H1 (cell line): ENCODE measurements around the gene KRT6C. TPM values are rescaled to one million over a fixed set of nuclear protein-coding genes. Genes with fewer than 3 reads are reported as not detected.

Experiments
- CTCF ChIA-PET: fragments of 300-600 bp; sonication (Branson Sonifier 250); formaldehyde crosslinking; loops from one replicate; lab custom pipeline; 2021; ENCODE audit not compliant: partially characterized antibody; lab: Charles Lee
- POLR2A ChIA-PET: fragments of 300-600 bp; sonication (Branson Sonifier 250); formaldehyde crosslinking; loops from one replicate; lab custom pipeline; 2021; ENCODE audit warnings: inconsistent platforms; ENCODE audit not compliant: partially characterized antibody; lab: Charles Lee
- DNase-seq, 2 experiments: peaks; one replicate each; pipeline versions ENCODE4 v3.0.0 to v3.0.0-alpha.2; 2010 to 2022; ENCODE audit warnings: low spot score in 2 of 2, low read depth in 1 of 2, mixed read lengths in 1 of 2
- FAIRE-seq: peaks from 2 replicates; lab custom pipeline; 2011; peaks lifted over from hg19 to GRCh38; lab: Jason Lieb, UNC
- H2AFZ ChIP-seq: 2 replicates; pipeline ENCODE4 v1.8.1; 2012; ENCODE audit warnings: low read length, inconsistent platforms
- H2AK5ac ChIP-seq: 2 replicates; pipeline ENCODE4 v1.6.1; 2013; ENCODE audit warnings: low read depth, low read length
- H2BK120ac ChIP-seq: replicated peaks from 2 replicates; pipeline ENCODE3; 2013; ENCODE audit warnings: low read depth, low read length, inconsistent platforms
- H2BK12ac ChIP-seq: 2 replicates; pipeline ENCODE4 v1.6.1; 2013; ENCODE audit warnings: low read depth, low read length
- H2BK15ac ChIP-seq: 2 replicates; pipeline ENCODE4 v1.6.1; 2013; ENCODE audit warnings: low read length
- H2BK20ac ChIP-seq: 2 replicates; pipeline ENCODE4 v1.6.1; 2013; ENCODE audit warnings: low read length
- H2BK5ac ChIP-seq: 2 replicates; pipeline ENCODE4 v1.6.1; 2013; ENCODE audit warnings: low read depth, low read length
- H3K14ac ChIP-seq: 2 replicates; pipeline ENCODE4 v1.6.1; 2013; ENCODE audit warnings: inconsistent platforms; ENCODE audit not compliant: insufficient read length
- H3K18ac ChIP-seq: 2 replicates; pipeline ENCODE4 v1.6.1; 2013; ENCODE audit warnings: low read length; ENCODE audit errors: extremely low read depth
- H3K23ac ChIP-seq: 2 replicates; pipeline ENCODE4 v1.6.1; 2013; ENCODE audit warnings: inconsistent platforms; ENCODE audit not compliant: insufficient read length
- H3K23me2 ChIP-seq: 2 replicates; pipeline ENCODE4 v1.6.1; 2013; ENCODE audit warnings: low read depth, low read length
- H3K27ac ChIP-seq: 2 replicates; pipeline ENCODE4 v1.6.1; 2011; ENCODE audit warnings: low read depth, low read length, inconsistent platforms
- H3K27me3 ChIP-seq, 4 experiments: replicated peaks in 1 of 4; 1 replicate in 1 of 4; 2 replicates in 3 of 4; pipeline versions ENCODE4 v1.6.1 to v1.8.1; 2011 to 2013; ENCODE audit warnings: low read length in 3 of 4, mild to moderate bottlenecking in 3 of 4, inconsistent platforms in 2 of 4, mixed read lengths in 2 of 4, moderate library complexity in 1 of 4; ENCODE audit not compliant: control insufficient read depth in 3 of 4, insufficient read depth in 3 of 4; ENCODE audit errors: extremely low read depth in 1 of 4
- H3K36me3 ChIP-seq, 4 experiments: 2 replicates each; pipeline versions ENCODE4 v1.6.1 to v1.8.1; 2011 to 2013; ENCODE audit warnings: mild to moderate bottlenecking in 4 of 4, low read length in 3 of 4, moderate library complexity in 2 of 4, control low read depth in 1 of 4, inconsistent platforms in 1 of 4; ENCODE audit not compliant: insufficient read depth in 4 of 4, control insufficient read depth in 2 of 4
- H3K4ac ChIP-seq: replicated peaks from 2 replicates; pipeline ENCODE3; 2013; ENCODE audit warnings: low read length, low read depth, mixed read lengths, inconsistent platforms; ENCODE audit not compliant: insufficient read length
- H3K4me1 ChIP-seq, 4 experiments: replicated peaks in 1 of 4; 1 replicate in 1 of 4; 2 replicates in 3 of 4; pipeline versions ENCODE4 v1.6.1 to v1.8.1; 2011 to 2013; ENCODE audit warnings: low read length in 3 of 4, inconsistent platforms in 2 of 4, mixed read lengths in 1 of 4; ENCODE audit not compliant: insufficient read depth in 4 of 4, control insufficient read depth in 3 of 4
- H3K4me2 ChIP-seq, 2 experiments: 2 replicates each; pipeline versions ENCODE4 v1.6.1 to v1.8.1; 2011 to 2013; ENCODE audit warnings: low read depth in 2 of 2, low read length in 2 of 2, control low read depth in 1 of 2, inconsistent platforms in 1 of 2, mild to moderate bottlenecking in 1 of 2; ENCODE audit not compliant: insufficient read depth in 1 of 2
- H3K4me3 ChIP-seq, 4 experiments: fragments of 200-600, 300-600 bp in 1 of 4; sonication (generic), shearing (Covaris generic), sonication (Bioruptor Twin) in 1 of 4; 2 replicates each; pipeline versions ENCODE4 v1.5.1 to v1.8.1; 2011 to 2016; ENCODE audit warnings: low read length in 4 of 4, low read depth in 3 of 4, control low read depth in 2 of 4, inconsistent platforms in 2 of 4, mild to moderate bottlenecking in 2 of 4, mixed read lengths in 1 of 4, moderate library complexity in 1 of 4; ENCODE audit not compliant: insufficient read depth in 2 of 4; ENCODE audit errors: extremely low read depth in 1 of 4
- H3K56ac ChIP-seq: replicated peaks from 2 replicates; pipeline ENCODE3; 2013; ENCODE audit warnings: low read depth, mild to moderate bottlenecking, mixed read lengths, low read length, inconsistent platforms; ENCODE audit not compliant: insufficient read length
- H3K79me1 ChIP-seq: 2 replicates; pipeline ENCODE4 v1.6.1; 2013; ENCODE audit warnings: low read depth, low read length, control low read depth
- H3K79me2 ChIP-seq, 2 experiments: 2 replicates each; pipeline versions ENCODE4 v1.6.1 to v1.8.1; 2012 to 2013; ENCODE audit warnings: low read length in 2 of 2, mild to moderate bottlenecking in 2 of 2, inconsistent platforms in 1 of 2; ENCODE audit not compliant: insufficient read depth in 2 of 2, control insufficient read depth in 1 of 2
- H3K9ac ChIP-seq, 4 experiments: replicated peaks in 1 of 4; 1 replicate in 1 of 4; 2 replicates in 3 of 4; pipeline versions ENCODE4 v1.6.1 to v1.8.1; 2011 to 2013; ENCODE audit warnings: low read depth in 3 of 4, low read length in 3 of 4, control low read depth in 2 of 4, mild to moderate bottlenecking in 2 of 4, moderate library complexity in 2 of 4, inconsistent platforms in 1 of 4; ENCODE audit errors: extremely low read depth in 1 of 4
- H3K9me3 ChIP-seq, 2 experiments: 2 replicates each; pipeline versions ENCODE4 v1.6.1 to v1.8.1; 2012 to 2013; ENCODE audit warnings: mild to moderate bottlenecking in 2 of 2, moderate library complexity in 2 of 2, control low read depth in 1 of 2, inconsistent platforms in 1 of 2, low read depth in 1 of 2, low read length in 1 of 2, mixed read lengths in 1 of 2; ENCODE audit not compliant: insufficient read depth in 2 of 2
- H4K20me1 ChIP-seq, 2 experiments: replicated peaks in 1 of 2; 2 replicates each; pipeline versions ENCODE3 to v1.8.1; 2011 to 2013; ENCODE audit warnings: inconsistent platforms in 2 of 2, low read length in 2 of 2, mild to moderate bottlenecking in 1 of 2; ENCODE audit not compliant: insufficient read depth in 2 of 2, control insufficient read depth in 1 of 2
- H4K5ac ChIP-seq: 2 replicates; pipeline ENCODE4 v1.6.1; 2013; ENCODE audit warnings: low read length, low read depth, mixed read lengths, inconsistent platforms; ENCODE audit not compliant: insufficient read length
- H4K8ac ChIP-seq: 2 replicates; pipeline ENCODE4 v1.8.0; 2013; ENCODE audit warnings: mild to moderate bottlenecking, moderate library complexity, low read length, inconsistent platforms; ENCODE audit not compliant: insufficient read depth; ENCODE audit errors: extremely low read depth
- H4K91ac ChIP-seq: replicated peaks from 2 replicates; pipeline ENCODE3; 2013; ENCODE audit warnings: low read length, mixed read lengths, inconsistent platforms; ENCODE audit not compliant: insufficient read length
- CHD2 ChIP-seq: IDR thresholded peaks from 2 replicates; pipeline ENCODE4 v1.6.1; 2012; ENCODE audit warnings: low read length, improper control_type of control experiment
- EP300 ChIP-seq, 2 experiments: IDR thresholded peaks; 1 replicate in 1 of 2; 2 replicates in 1 of 2; pipeline ENCODE4 v1.6.1; 2011 to 2012; ENCODE audit warnings: low read depth in 2 of 2, low read length in 2 of 2, mild to moderate bottlenecking in 2 of 2, borderline replicate concordance in 1 of 2, inconsistent platforms in 1 of 2, moderate library complexity in 1 of 2
- RAD21 ChIP-seq, 2 experiments: IDR thresholded peaks in 1 of 2; conservative IDR thresholded peaks in 1 of 2; 2 replicates each; pipeline ENCODE4 v1.6.1; 2011; ENCODE audit warnings: low read depth in 2 of 2, low read length in 2 of 2, improper control_type of control experiment in 1 of 2, inconsistent platforms in 1 of 2, mild to moderate bottlenecking in 1 of 2, moderate library complexity in 1 of 2
- RFX5 ChIP-seq: IDR thresholded peaks from 2 replicates; pipeline ENCODE4 v1.6.1; 2011; ENCODE audit warnings: low read depth, low read length, improper control_type of control experiment, borderline replicate concordance
- TCF12 ChIP-seq: IDR thresholded peaks from 2 replicates; pipeline ENCODE4 v1.6.1; 2011; ENCODE audit warnings: low read depth, mild to moderate bottlenecking, low read length
- YY1 ChIP-seq: IDR thresholded peaks from 2 replicates; pipeline ENCODE4 v1.6.1; 2011; ENCODE audit warnings: low read depth, mild to moderate bottlenecking, low read length
- ZNF274 ChIP-seq: IDR thresholded peaks from 2 replicates; pipeline ENCODE4 v1.7.0; 2012; ENCODE audit warnings: low read length, borderline replicate concordance; ENCODE audit errors: extremely low read depth
- WGBS, 2 experiments: shearing (Covaris generic) in 1 of 2; methylation state at CpG; one replicate each; pipeline versions ENCODE4 v1.1.6 to v1.1.7; 2013 to 2015; ENCODE audit warnings: low lambda C conversion rate in 2 of 2, mixed read lengths in 2 of 2, inconsistent platforms in 1 of 2, low coverage in 1 of 2, missing lambda C conversion rate in 1 of 2; ENCODE audit not compliant: insufficient replicate concordance in 2 of 2, insufficient coverage in 1 of 2, insufficient read length in 1 of 2; ENCODE audit errors: extremely low coverage in 1 of 2, missing lambda C conversion rate in 1 of 2; 5-methylcytosine and 5-hydroxymethylcytosine counted together
- polyA plus RNA-seq, 7 experiments: library from polyadenylated mRNA; depleted of rRNA in 3 of 7; stranded (reverse) in 5 of 7; unstranded in 2 of 7; fragments of >200 nt in 5 of 7; fragments of 200-250 nt in 2 of 7; gene quantifications; 1 replicate in 5 of 7; 2 replicates in 1 of 7; 4 replicates in 1 of 7; pipeline versions ENCODE4 v1.2.1 to v1.2.3, GENCODE V29; 2011 to 2013; ENCODE audit warnings: missing spikeins in 2 of 7, mixed read lengths in 2 of 7
- total RNA-seq: library from RNA; stranded (reverse); fragmentation: NEBNext Ultra II Directional; extraction: Animal tissue kit (Norgen Biotek cat#: 25700); gene quantifications from 2 replicates; pipeline ENCODE4 v1.2.1, GENCODE V29; 2021

Gene KRT6C
- total and polyA plus RNA-seq, 2 of the 8 experiments (the other 6 are each of a cell fraction or from before 2014, with no cell fraction given): not detected

- Histone ChIP-seq H3K18ac (no peak overlapping the region; the same call in 1 of the 2 replicates), H3K4me1 (peaks cover 5 to 10% (median 8%) of the 10 kb centered on the region in 4 experiments; a peak in 6 of 7 replicates), H3K9me3 (no peaks in the 10 kb centered on the region), H2BK120ac (no peak overlapping the region), H4K8ac (no peak overlapping the region), H3K27me3 (no peaks in the 10 kb centered on the region; a peak in 1 of 7 replicates), H2AK5ac (no peak overlapping the region), H3K4me2 (0 out of 4 replicates have a peak overlapping the region, but pooled peaks have one; percentile 7 to 24), H4K20me1 (no peaks in the 10 kb centered on the region), H3K14ac (no peak overlapping the region), H3K23ac (no peak overlapping the region), H3K9ac (no peak overlapping the region), H3K4ac (no peak overlapping the region), H3K4me3 (no peak overlapping the region), H2BK15ac (no peak overlapping the region), H4K91ac (no peak overlapping the region), H3K23me2 (no peaks in the 10 kb centered on the region; the same call in 1 of the 2 replicates), H4K5ac (no peak overlapping the region), H3K79me2 (no peaks in the 10 kb centered on the region), H2BK20ac (no peak overlapping the region), H3K79me1 (no peaks in the 10 kb centered on the region), H2BK12ac (no peak overlapping the region; the same call in 1 of the 2 replicates), H2AFZ (peak overlapping the region; percentile 6; the same call in 1 of the 2 replicates), H2BK5ac (no peak overlapping the region), H3K36me3 (no peaks in the 10 kb centered on the region), H3K56ac (no peak overlapping the region), H3K27ac (no peak overlapping the region)
- WGBS, 2 experiments: 61% methylated on average over 3 of the region's 3 CpGs; no CpG with 5 or more reads in 1 of the 2 experiments
- DNase-seq (peak in 1 of 2 experiments; percentile 58), FAIRE-seq (peak; percentile 32)
- CTCF ChIA-PET: interaction anchor here (0.7 to 4.6 kb wide), 6 partner anchors 11 to 351 kb away, joined by 3 to 29 read pairs (median 6); no protein-coding TSS in a partner anchor
- TF ChIP-seq ZNF274: no peak
- peak in 1 of 2 experiments; percentile 28; a peak in 1 of 4 replicates for TF ChIP-seq RAD21 (IDR thresholded peaks at IDR 0.05 in 1 of 2, conservative IDR thresholded peaks at IDR 0.05 in 1 of 2; ENCODE audit: low read depth in 2 of 2, low read length in 2 of 2)
- no peak for TF ChIP-seq CHD2
- no peak for TF ChIP-seq YY1
- TF ChIP-seq RFX5: no peak
- TF ChIP-seq EP300 (IDR thresholded peaks at IDR 0.05; ENCODE audit: borderline replicate concordance in 1 of 2, low read depth in 2 of 2, low read length in 2 of 2): no peak
- TF ChIP-seq TCF12: no peak
- POLR2A ChIA-PET: no interaction called here
Measured at GRCh38 chr12:52495389-52495788, 21.8 kb upstream of the KRT6C start.
